H1 (cell line): ENCODE data around the gene HIBADH. TPM values are rescaled to one million over a fixed set of nuclear protein-coding genes. Genes with fewer than 3 reads are reported as not detected.

Experiments used
- CTCF ChIA-PET: fragments of 300-600 bp; sonication (Branson Sonifier 250); formaldehyde crosslinking; loops from one replicate; lab custom pipeline; 2021; ENCODE audit not compliant: partially characterized antibody; lab: Charles Lee
- POLR2A ChIA-PET: fragments of 300-600 bp; sonication (Branson Sonifier 250); formaldehyde crosslinking; loops from one replicate; lab custom pipeline; 2021; ENCODE audit warnings: inconsistent platforms; ENCODE audit not compliant: partially characterized antibody; lab: Charles Lee
- DNase-seq, 2 experiments: peaks; one replicate each; pipeline versions ENCODE4 v3.0.0 to v3.0.0-alpha.2; 2010 to 2022; ENCODE audit warnings: low spot score in 2 of 2, low read depth in 1 of 2, mixed read lengths in 1 of 2
- FAIRE-seq: peaks from 2 replicates; lab custom pipeline; 2011; peaks lifted over from hg19 to GRCh38; lab: Jason Lieb, UNC
- H2AFZ ChIP-seq: 2 replicates; pipeline ENCODE4 v1.8.1; 2012; ENCODE audit warnings: low read length, inconsistent platforms
- H2AK5ac ChIP-seq: 2 replicates; pipeline ENCODE4 v1.6.1; 2013; ENCODE audit warnings: low read depth, low read length
- H2BK120ac ChIP-seq: replicated peaks from 2 replicates; pipeline ENCODE3; 2013; ENCODE audit warnings: low read depth, low read length, inconsistent platforms
- H2BK12ac ChIP-seq: 2 replicates; pipeline ENCODE4 v1.6.1; 2013; ENCODE audit warnings: low read depth, low read length
- H2BK15ac ChIP-seq: 2 replicates; pipeline ENCODE4 v1.6.1; 2013; ENCODE audit warnings: low read length
- H2BK20ac ChIP-seq: 2 replicates; pipeline ENCODE4 v1.6.1; 2013; ENCODE audit warnings: low read length
- H2BK5ac ChIP-seq: 2 replicates; pipeline ENCODE4 v1.6.1; 2013; ENCODE audit warnings: low read depth, low read length
- H3K14ac ChIP-seq: 2 replicates; pipeline ENCODE4 v1.6.1; 2013; ENCODE audit warnings: inconsistent platforms; ENCODE audit not compliant: insufficient read length
- H3K18ac ChIP-seq: 2 replicates; pipeline ENCODE4 v1.6.1; 2013; ENCODE audit warnings: low read length; ENCODE audit errors: extremely low read depth
- H3K23ac ChIP-seq: 2 replicates; pipeline ENCODE4 v1.6.1; 2013; ENCODE audit warnings: inconsistent platforms; ENCODE audit not compliant: insufficient read length
- H3K23me2 ChIP-seq: 2 replicates; pipeline ENCODE4 v1.6.1; 2013; ENCODE audit warnings: low read depth, low read length
- H3K27ac ChIP-seq: 2 replicates; pipeline ENCODE4 v1.6.1; 2011; ENCODE audit warnings: low read depth, low read length, inconsistent platforms
- H3K27me3 ChIP-seq, 4 experiments: replicated peaks in 1 of 4; 1 replicate in 1 of 4; 2 replicates in 3 of 4; pipeline versions ENCODE4 v1.6.1 to v1.8.1; 2011 to 2013; ENCODE audit warnings: low read length in 3 of 4, mild to moderate bottlenecking in 3 of 4, inconsistent platforms in 2 of 4, mixed read lengths in 2 of 4, moderate library complexity in 1 of 4; ENCODE audit not compliant: control insufficient read depth in 3 of 4, insufficient read depth in 3 of 4; ENCODE audit errors: extremely low read depth in 1 of 4
- H3K36me3 ChIP-seq, 4 experiments: 2 replicates each; pipeline versions ENCODE4 v1.6.1 to v1.8.1; 2011 to 2013; ENCODE audit warnings: mild to moderate bottlenecking in 4 of 4, low read length in 3 of 4, moderate library complexity in 2 of 4, control low read depth in 1 of 4, inconsistent platforms in 1 of 4; ENCODE audit not compliant: insufficient read depth in 4 of 4, control insufficient read depth in 2 of 4
- H3K4ac ChIP-seq: replicated peaks from 2 replicates; pipeline ENCODE3; 2013; ENCODE audit warnings: low read length, low read depth, mixed read lengths, inconsistent platforms; ENCODE audit not compliant: insufficient read length
- H3K4me1 ChIP-seq, 4 experiments: replicated peaks in 1 of 4; 1 replicate in 1 of 4; 2 replicates in 3 of 4; pipeline versions ENCODE4 v1.6.1 to v1.8.1; 2011 to 2013; ENCODE audit warnings: low read length in 3 of 4, inconsistent platforms in 2 of 4, mixed read lengths in 1 of 4; ENCODE audit not compliant: insufficient read depth in 4 of 4, control insufficient read depth in 3 of 4
- H3K4me2 ChIP-seq, 2 experiments: 2 replicates each; pipeline versions ENCODE4 v1.6.1 to v1.8.1; 2011 to 2013; ENCODE audit warnings: low read depth in 2 of 2, low read length in 2 of 2, control low read depth in 1 of 2, inconsistent platforms in 1 of 2, mild to moderate bottlenecking in 1 of 2; ENCODE audit not compliant: insufficient read depth in 1 of 2
- H3K4me3 ChIP-seq, 4 experiments: fragments of 200-600, 300-600 bp in 1 of 4; sonication (generic), shearing (Covaris generic), sonication (Bioruptor Twin) in 1 of 4; 2 replicates each; pipeline versions ENCODE4 v1.5.1 to v1.8.1; 2011 to 2016; ENCODE audit warnings: low read length in 4 of 4, low read depth in 3 of 4, control low read depth in 2 of 4, inconsistent platforms in 2 of 4, mild to moderate bottlenecking in 2 of 4, mixed read lengths in 1 of 4, moderate library complexity in 1 of 4; ENCODE audit not compliant: insufficient read depth in 2 of 4; ENCODE audit errors: extremely low read depth in 1 of 4
- H3K56ac ChIP-seq: replicated peaks from 2 replicates; pipeline ENCODE3; 2013; ENCODE audit warnings: low read depth, mild to moderate bottlenecking, mixed read lengths, low read length, inconsistent platforms; ENCODE audit not compliant: insufficient read length
- H3K79me1 ChIP-seq: 2 replicates; pipeline ENCODE4 v1.6.1; 2013; ENCODE audit warnings: low read depth, low read length, control low read depth
- H3K79me2 ChIP-seq, 2 experiments: 2 replicates each; pipeline versions ENCODE4 v1.6.1 to v1.8.1; 2012 to 2013; ENCODE audit warnings: low read length in 2 of 2, mild to moderate bottlenecking in 2 of 2, inconsistent platforms in 1 of 2; ENCODE audit not compliant: insufficient read depth in 2 of 2, control insufficient read depth in 1 of 2
- H3K9ac ChIP-seq, 4 experiments: replicated peaks in 1 of 4; 1 replicate in 1 of 4; 2 replicates in 3 of 4; pipeline versions ENCODE4 v1.6.1 to v1.8.1; 2011 to 2013; ENCODE audit warnings: low read depth in 3 of 4, low read length in 3 of 4, control low read depth in 2 of 4, mild to moderate bottlenecking in 2 of 4, moderate library complexity in 2 of 4, inconsistent platforms in 1 of 4; ENCODE audit errors: extremely low read depth in 1 of 4
- H3K9me3 ChIP-seq, 2 experiments: 2 replicates each; pipeline versions ENCODE4 v1.6.1 to v1.8.1; 2012 to 2013; ENCODE audit warnings: mild to moderate bottlenecking in 2 of 2, moderate library complexity in 2 of 2, control low read depth in 1 of 2, inconsistent platforms in 1 of 2, low read depth in 1 of 2, low read length in 1 of 2, mixed read lengths in 1 of 2; ENCODE audit not compliant: insufficient read depth in 2 of 2
- H4K20me1 ChIP-seq, 2 experiments: replicated peaks in 1 of 2; 2 replicates each; pipeline versions ENCODE3 to v1.8.1; 2011 to 2013; ENCODE audit warnings: inconsistent platforms in 2 of 2, low read length in 2 of 2, mild to moderate bottlenecking in 1 of 2; ENCODE audit not compliant: insufficient read depth in 2 of 2, control insufficient read depth in 1 of 2
- H4K5ac ChIP-seq: 2 replicates; pipeline ENCODE4 v1.6.1; 2013; ENCODE audit warnings: low read length, low read depth, mixed read lengths, inconsistent platforms; ENCODE audit not compliant: insufficient read length
- H4K8ac ChIP-seq: 2 replicates; pipeline ENCODE4 v1.8.0; 2013; ENCODE audit warnings: mild to moderate bottlenecking, moderate library complexity, low read length, inconsistent platforms; ENCODE audit not compliant: insufficient read depth; ENCODE audit errors: extremely low read depth
- H4K91ac ChIP-seq: replicated peaks from 2 replicates; pipeline ENCODE3; 2013; ENCODE audit warnings: low read length, mixed read lengths, inconsistent platforms; ENCODE audit not compliant: insufficient read length
- ASH2L ChIP-seq: fragments of 200-600, 300-600 bp; sonication (generic); IDR thresholded peaks from one replicate; pipeline ENCODE4 v1.7.1; 2017; ENCODE audit warnings: low read length
- BRCA1 ChIP-seq: IDR thresholded peaks from 2 replicates; pipeline ENCODE4 v1.6.1; 2012; ENCODE audit warnings: low read depth, low read length, improper control_type of control experiment
- CBX8 ChIP-seq: fragments of 300-800, 300-1000 bp; sonication (generic); IDR thresholded peaks from 2 replicates; pipeline ENCODE4 v1.7.1; 2016; ENCODE audit warnings: low read depth, low read length, borderline replicate concordance
- CEBPB ChIP-seq: IDR thresholded peaks from 2 replicates; pipeline ENCODE4 v1.6.1; 2012; ENCODE audit warnings: low read depth, low read length
- KDM4A ChIP-seq: IDR thresholded peaks from one replicate; pipeline ENCODE4 v1.7.1; 2012; ENCODE audit warnings: low read depth, mild to moderate bottlenecking, moderate library complexity, low read length, inconsistent platforms; ENCODE audit not compliant: severe bottlenecking
- NRF1 ChIP-seq: IDR thresholded peaks from 2 replicates; pipeline ENCODE4 v1.6.1; 2011; ENCODE audit warnings: mild to moderate bottlenecking, low read depth, low read length, improper control_type of control experiment
- POLR2AphosphoS5 ChIP-seq: IDR thresholded peaks from 2 replicates; pipeline ENCODE4 v1.6.1; 2011; ENCODE audit warnings: low read depth, low read length
- POU5F1 ChIP-seq: IDR thresholded peaks from 2 replicates; pipeline ENCODE4 v1.6.1; 2011; ENCODE audit warnings: low read depth, mild to moderate bottlenecking, low read length, moderate library complexity
- RXRA ChIP-seq: IDR thresholded peaks from 2 replicates; pipeline ENCODE4 v1.6.1; 2011; ENCODE audit warnings: low read depth, mild to moderate bottlenecking, low read length, moderate library complexity; ENCODE audit not compliant: insufficient read depth
- SIRT6 ChIP-seq: IDR thresholded peaks from one replicate; pipeline ENCODE4 v1.7.1; 2012; ENCODE audit warnings: low read length, inconsistent platforms
- SUZ12 ChIP-seq: fragments of 200-600 bp; sonication (generic); IDR thresholded peaks from 2 replicates; pipeline ENCODE4 v1.6.1; 2012; ENCODE audit warnings: mild to moderate bottlenecking, inconsistent platforms, low read length, moderate library complexity, mixed read lengths
- TBP ChIP-seq: IDR thresholded peaks from 2 replicates; pipeline ENCODE4 v1.6.1; 2011; ENCODE audit warnings: low read depth, low read length, improper control_type of control experiment
- TCF12 ChIP-seq: IDR thresholded peaks from 2 replicates; pipeline ENCODE4 v1.6.1; 2011; ENCODE audit warnings: low read depth, mild to moderate bottlenecking, low read length
- TEAD4 ChIP-seq: IDR thresholded peaks from 2 replicates; pipeline ENCODE4 v1.6.1; 2012; ENCODE audit warnings: low read depth, low read length, inconsistent platforms, mixed read lengths
- YY1 ChIP-seq: IDR thresholded peaks from 2 replicates; pipeline ENCODE4 v1.6.1; 2011; ENCODE audit warnings: low read depth, mild to moderate bottlenecking, low read length
- WGBS, 2 experiments: shearing (Covaris generic) in 1 of 2; methylation state at CpG; one replicate each; pipeline versions ENCODE4 v1.1.6 to v1.1.7; 2013 to 2015; ENCODE audit warnings: low lambda C conversion rate in 2 of 2, mixed read lengths in 2 of 2, inconsistent platforms in 1 of 2, low coverage in 1 of 2, missing lambda C conversion rate in 1 of 2; ENCODE audit not compliant: insufficient replicate concordance in 2 of 2, insufficient coverage in 1 of 2, insufficient read length in 1 of 2; ENCODE audit errors: extremely low coverage in 1 of 2, missing lambda C conversion rate in 1 of 2; 5-methylcytosine and 5-hydroxymethylcytosine counted together
- polyA plus RNA-seq, 7 experiments: library from polyadenylated mRNA; depleted of rRNA in 3 of 7; stranded (reverse) in 5 of 7; unstranded in 2 of 7; fragments of >200 nt in 5 of 7; fragments of 200-250 nt in 2 of 7; gene quantifications; 1 replicate in 5 of 7; 2 replicates in 1 of 7; 4 replicates in 1 of 7; pipeline versions ENCODE4 v1.2.1 to v1.2.3, GENCODE V29; 2011 to 2013; ENCODE audit warnings: missing spikeins in 2 of 7, mixed read lengths in 2 of 7
- total RNA-seq: library from RNA; stranded (reverse); fragmentation: NEBNext Ultra II Directional; extraction: Animal tissue kit (Norgen Biotek cat#: 25700); gene quantifications from 2 replicates; pipeline ENCODE4 v1.2.1, GENCODE V29; 2021
- TF ChIP-seq, protein P1 (sequence below): IDR thresholded peaks from 2 replicates; pipeline ENCODE4 v1.6.1; 2012; ENCODE audit warnings: inconsistent platforms

The HIBADH gene
- total and polyA plus RNA-seq, 2 of the 8 experiments (the other 6 are each of a cell fraction or from before 2014, with no cell fraction given) = 30.1 to 39.5 TPM

GRCh38 chr7:27616186-27616491, 46.5 kb downstream of the HIBADH start:
- Histone ChIP-seq H3K56ac (no peak overlapping the region), H3K18ac (no peak overlapping the region), H3K9ac (no peak overlapping the region), H3K14ac (no peak overlapping the region), H3K4ac (no peak overlapping the region), H3K27ac (no peak overlapping the region), H4K20me1 (no peaks in the 10 kb centered on the region), H4K8ac (no peak overlapping the region), H4K91ac (no peak overlapping the region), H3K23me2 (no peaks in the 10 kb centered on the region), H3K79me1 (peaks cover 3% of the 10 kb centered on the region), H2BK120ac (no peak overlapping the region), H3K4me1 (peaks cover 0 to 3% (median 0%) of the 10 kb centered on the region in 4 experiments; a peak in 1 of 7 replicates), H3K9me3 (peaks cover 5 to 7% of the 10 kb centered on the region in 2 experiments; a peak in 1 of 4 replicates), H2BK5ac (no peak overlapping the region), H4K5ac (no peak overlapping the region), H2BK12ac (no peak overlapping the region), H3K36me3 (peaks cover 0 to 9% (median 3%) of the 10 kb centered on the region in 4 experiments; a peak in 5 of 8 replicates), H3K4me2 (no peak overlapping the region), H3K27me3 (no peaks in the 10 kb centered on the region), H3K23ac (no peak overlapping the region), H3K4me3 (no peak overlapping the region), H2AK5ac (no peak overlapping the region), H3K79me2 (no peaks in the 10 kb centered on the region), H2BK20ac (no peak overlapping the region), H2BK15ac (no peak overlapping the region), H2AFZ (no peak overlapping the region)
- TF ChIP-seq NRF1 (no peak), TBP (no peak), SIRT6 (no peak), ASH2L (no peak), KDM4A (no peak), SUZ12 (no peak), YY1 (no peak), POLR2AphosphoS5 (no peak), BRCA1 (no peak), CBX8 (no peak), TEAD4 (no peak), RXRA (no peak), CEBPB (no peak), TCF12 (no peak), POU5F1 (no peak)
- TF ChIP-seq, protein P1, sequence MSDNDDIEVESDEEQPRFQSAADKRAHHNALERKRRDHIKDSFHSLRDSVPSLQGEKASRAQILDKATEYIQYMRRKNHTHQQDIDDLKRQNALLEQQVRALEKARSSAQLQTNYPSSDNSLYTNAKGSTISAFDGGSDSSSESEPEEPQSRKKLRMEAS = no peak
- 94% methylated on average over 2 of the region's 2 CpGs; no CpG with 5 or more reads in 1 of the 2 experiments for WGBS, 2 experiments
- ChIA-PET POLR2A (no interaction called here), CTCF (interaction anchor here (0.6 to 1.2 kb wide), 4 partner anchors 10 to 480 kb away, joined by 3 to 5 read pairs (median 4); no protein-coding TSS in a partner anchor)
- no peak for FAIRE-seq
- DNase-seq = no peak
